Mammary epithelial cell (primary cell): ENCODE measurements around the gene ANP32B.

Experiments
- EZH2 ChIP-seq: IDR thresholded peaks from 2 replicates; pipeline ENCODE4 v1.6.1; 2012; ENCODE audit warnings: low read length, inconsistent platforms, borderline replicate concordance
- TF ChIP-seq, protein P1 (sequence below), 2 donors: IDR thresholded peaks in 1 of 2; conservative IDR thresholded peaks in 1 of 2; 2 replicates each; pipeline ENCODE4 v1.5.1; 2011 to 2012; ENCODE audit warnings: inconsistent platforms in 2 of 2, low read length in 2 of 2, mild to moderate bottlenecking in 2 of 2, control low read depth in 1 of 2, low read depth in 1 of 2; ENCODE audit not compliant: insufficient read depth in 1 of 2; ENCODE audit errors: extremely low read depth in 1 of 2

DNA sequence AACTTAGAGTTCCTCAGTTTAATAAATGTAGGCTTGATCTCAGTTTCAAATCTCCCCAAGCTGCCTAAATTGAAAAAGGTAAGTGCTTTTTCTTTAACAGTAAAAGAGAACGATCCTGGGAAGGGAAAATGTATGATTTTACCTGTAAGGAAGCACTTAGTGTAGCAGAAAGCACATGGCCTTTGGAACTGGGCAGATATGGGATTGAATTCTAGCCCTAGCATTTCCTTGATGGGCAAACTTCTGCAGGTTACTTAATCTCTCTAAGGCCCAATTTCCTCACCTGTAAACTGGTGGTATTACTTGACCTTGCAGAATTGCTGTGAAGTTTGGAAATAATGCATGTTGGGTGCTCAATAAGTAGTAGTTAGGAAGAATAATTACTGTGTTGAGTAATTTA, 11.6 kb downstream of the ANP32B start:
- TF ChIP-seq, protein P1, sequence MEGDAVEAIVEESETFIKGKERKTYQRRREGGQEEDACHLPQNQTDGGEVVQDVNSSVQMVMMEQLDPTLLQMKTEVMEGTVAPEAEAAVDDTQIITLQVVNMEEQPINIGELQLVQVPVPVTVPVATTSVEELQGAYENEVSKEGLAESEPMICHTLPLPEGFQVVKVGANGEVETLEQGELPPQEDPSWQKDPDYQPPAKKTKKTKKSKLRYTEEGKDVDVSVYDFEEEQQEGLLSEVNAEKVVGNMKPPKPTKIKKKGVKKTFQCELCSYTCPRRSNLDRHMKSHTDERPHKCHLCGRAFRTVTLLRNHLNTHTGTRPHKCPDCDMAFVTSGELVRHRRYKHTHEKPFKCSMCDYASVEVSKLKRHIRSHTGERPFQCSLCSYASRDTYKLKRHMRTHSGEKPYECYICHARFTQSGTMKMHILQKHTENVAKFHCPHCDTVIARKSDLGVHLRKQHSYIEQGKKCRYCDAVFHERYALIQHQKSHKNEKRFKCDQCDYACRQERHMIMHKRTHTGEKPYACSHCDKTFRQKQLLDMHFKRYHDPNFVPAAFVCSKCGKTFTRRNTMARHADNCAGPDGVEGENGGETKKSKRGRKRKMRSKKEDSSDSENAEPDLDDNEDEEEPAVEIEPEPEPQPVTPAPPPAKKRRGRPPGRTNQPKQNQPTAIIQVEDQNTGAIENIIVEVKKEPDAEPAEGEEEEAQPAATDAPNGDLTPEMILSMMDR (conservative IDR thresholded peaks at IDR 0.05 in 1 of 2, IDR thresholded peaks at IDR 0.05 in 1 of 2; ENCODE audit: extremely low read depth in 1 of 2, insufficient read depth in 1 of 2, low read depth in 1 of 2, low read length in 2 of 2), result no peak
- no peak for TF ChIP-seq EZH2
